COR-L47 (cell line): ENCODE results near the gene PES1.
"Not testable (repeated sequence)": the region's sequence is repeated elsewhere in the genome, so short reads cannot be mapped to it uniquely, and the experiment has no call there.

Experiments
- DNase-seq: peaks from one replicate; lab custom pipeline; 2025; lab: John Stamatoyannopoulos, UW

PES1 gene

GRCh38 chr22:30552719-30553118, 39.0 kb downstream of the PES1 start:
- no peak for DNase-seq

DNA sequence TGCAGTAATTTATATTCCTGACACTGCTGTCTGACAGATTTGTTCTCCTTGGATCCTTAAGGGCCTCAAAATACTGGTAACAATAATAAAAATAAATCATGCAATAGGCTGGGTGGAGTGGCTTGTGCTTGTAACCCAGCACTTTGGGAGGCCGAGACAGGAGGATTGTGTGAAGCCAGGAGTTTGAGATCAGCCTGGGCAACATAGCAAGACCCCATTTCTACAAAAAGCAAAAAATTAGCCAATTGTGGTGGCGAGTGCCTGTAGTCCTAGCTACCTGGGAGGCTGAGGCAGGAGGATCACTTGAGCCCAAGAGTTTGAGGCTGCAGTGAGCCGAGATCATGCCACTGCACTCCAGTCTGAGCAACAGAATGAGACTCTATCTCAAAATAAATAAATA, 39.9 kb downstream of the PES1 start:
- not testable (repeated sequence) for DNase-seq

- no peak for DNase-seq
Observed at GRCh38 chr22:30547188-30547587, 44.5 kb downstream of the PES1 start.

GRCh38 chr22:30546616-30547015, 45.1 kb downstream of the PES1 start, which contains the start of gene SEC14L6:
TSS of gene SEC14L6 (minus strand) at chr22:30546741. CDS start at chr22:30546682, 59 bp downstream.
- no peak for DNase-seq

DNA sequence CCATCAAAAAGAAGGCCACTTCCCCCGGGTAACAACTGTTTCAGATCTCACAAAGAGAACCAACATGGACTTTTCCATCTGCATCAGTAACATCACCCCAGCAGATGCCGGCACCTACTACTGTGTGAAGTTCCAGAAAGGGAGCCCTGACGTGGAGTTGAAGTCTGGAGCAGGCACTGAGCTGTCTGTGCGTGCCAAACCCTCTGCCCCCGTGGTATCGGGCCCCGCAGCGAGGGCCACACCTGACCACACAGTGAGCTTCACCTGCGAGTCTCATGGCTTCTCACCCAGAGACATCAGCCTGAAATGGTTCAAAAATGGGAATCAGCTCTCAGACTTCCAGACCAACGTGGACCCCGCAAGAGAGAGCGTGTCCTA, 48.9 kb downstream of the PES1 start:
- DNase-seq: no peak

GRCh38 chr22:30541961-30542810, 49.5 kb downstream of the PES1 start:
- DNase-seq: no peak

GRCh38 chr22:30541511-30541910, 50.2 kb downstream of the PES1 start:
- not testable (repeated sequence) for DNase-seq

DNA sequence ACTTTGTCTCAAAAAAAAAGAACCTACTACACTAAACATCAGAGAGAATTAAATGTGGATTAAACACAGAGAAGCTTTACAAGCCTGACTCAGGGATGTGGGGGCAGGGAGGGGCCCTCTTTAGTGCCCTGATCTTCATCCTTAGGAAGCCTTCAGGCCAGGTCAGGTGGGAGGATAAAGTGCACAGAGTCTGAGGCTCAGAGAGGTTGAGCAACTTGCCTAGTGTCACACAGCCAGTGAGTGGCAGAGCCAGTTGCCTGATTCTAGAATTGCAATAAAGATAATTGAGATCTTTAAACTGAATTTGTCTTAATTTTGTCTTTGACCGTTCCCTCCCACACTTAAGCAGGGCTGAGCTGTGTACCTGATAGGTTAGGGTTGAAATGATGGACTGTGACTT, 52.3 kb downstream of the PES1 start:
- DNase-seq: no peak

DNA sequence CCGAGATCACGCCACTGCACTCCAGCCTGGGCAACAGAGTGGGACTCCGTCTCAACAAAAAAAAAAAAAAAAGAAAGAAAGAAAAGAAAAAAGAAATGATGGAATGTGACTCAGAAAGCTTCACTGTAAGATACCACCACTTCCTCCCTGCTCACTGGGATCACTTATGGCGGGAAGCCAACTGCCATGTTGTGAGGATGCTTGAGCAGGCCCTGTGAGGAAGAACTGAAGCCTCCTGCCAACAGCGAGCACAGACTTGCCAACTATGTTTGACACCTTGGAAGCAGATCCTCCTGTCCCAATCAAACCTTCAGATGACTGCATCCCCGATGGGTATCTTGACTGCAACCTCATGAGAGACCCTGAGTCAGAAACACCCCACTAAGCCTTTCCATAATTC, 53.4 kb downstream of the PES1 start:
- DNase-seq: no peak

- no peak for DNase-seq
Observed at GRCh38 chr22:30537083-30537731, 54.5 kb downstream of the PES1 start.

DNA sequence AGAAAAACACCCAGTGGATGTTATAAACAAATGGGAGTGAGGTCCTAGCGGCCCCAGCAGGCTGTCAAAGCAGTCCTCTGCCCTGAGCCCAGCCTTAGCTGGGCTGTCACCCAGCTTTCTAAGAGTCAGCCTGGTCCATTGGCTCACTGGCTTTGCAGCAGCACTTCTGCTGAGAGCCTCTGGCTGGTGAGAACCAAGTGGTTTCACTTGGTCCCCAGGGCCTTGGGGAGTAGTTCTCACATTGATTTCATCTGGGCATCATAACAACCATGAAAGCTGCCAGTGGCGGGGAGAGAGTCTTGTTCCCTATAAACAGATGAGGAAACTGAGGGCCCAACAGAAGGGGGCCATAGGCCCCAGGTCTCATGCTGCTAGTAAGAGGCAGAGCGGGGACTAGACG, 56.5 kb downstream of the PES1 start:
- DNase-seq: no peak

GRCh38 chr22:30531651-30532608, 59.8 kb downstream of the PES1 start:
- no peak for DNase-seq

- no peak for DNase-seq
Observed at GRCh38 chr22:30526656-30527055, 65.1 kb downstream of the PES1 start.
